Measurements from ENCODE around the gene MRC2. TPM values are rescaled to one million over a fixed set of nuclear protein-coding genes. Genes with fewer than 3 reads are reported as not detected.

Gene MRC2
- total and polyA plus RNA-seq, 2 of the 13 experiments (the other 11 are each of a cell fraction or from before 2014, with no cell fraction given) = not detected

GRCh38 chr17:62616993-62617893 lies 10.2 kb upstream of the MRC2 start (continued):
- TF ChIP-seq ARID4A (CRISPR knock-in tag; IDR thresholded peaks at IDR 0.05; ENCODE audit: borderline replicate concordance) = peak; percentile 76; the same call in 1 of the 2 replicates
- 0 out of 2 replicates have a peak, but pooled peaks have one; percentile 61 for TF ChIP-seq ZNF256 (CRISPR knock-in tag; conservative IDR thresholded peaks at IDR 0.05)
- peak; percentile 87 for TF ChIP-seq TBX2 (CRISPR knock-in tag; IDR thresholded peaks at IDR 0.05; ENCODE audit: borderline replicate concordance)
- peak; percentile 79 for TF ChIP-seq PHF21A (CRISPR knock-in tag; IDR thresholded peaks at IDR 0.05)
- TF ChIP-seq ZNF3 (CRISPR knock-in tag; IDR thresholded peaks at IDR 0.05) = 0 out of 2 replicates have a peak, but pooled peaks have one; percentile 66
- TF ChIP-seq ZNF33B (CRISPR knock-in tag; IDR thresholded peaks at IDR 0.05) = 0 out of 2 replicates have a peak, but pooled peaks have one; percentile 35
- TF ChIP-seq ZNF800 (CRISPR knock-in tag; IDR thresholded peaks at IDR 0.05) = peak; percentile 51; the same call in 1 of the 2 replicates
- no peak for TF ChIP-seq ZNF34 (CRISPR knock-in tag; IDR thresholded peaks at IDR 0.05; ENCODE audit: borderline replicate concordance)
- TF ChIP-seq MTA3 (CRISPR knock-in tag; IDR thresholded peaks at IDR 0.05) = no peak
- TF ChIP-seq ZNF563 (CRISPR knock-in tag; IDR thresholded peaks at IDR 0.05) = peak; percentile 23; the same call in 1 of the 2 replicates
- TF ChIP-seq KLF12 (CRISPR knock-in tag; IDR thresholded peaks at IDR 0.05; ENCODE audit: borderline replicate concordance) = no peak
- peak; percentile 22; the same call in 1 of the 2 replicates for TF ChIP-seq CREM (IDR thresholded peaks at IDR 0.05)
- TF ChIP-seq CREM (CRISPR knock-in tag; IDR thresholded peaks at IDR 0.05) = no peak
- no peak for TF ChIP-seq SOX6 (IDR thresholded peaks at IDR 0.05)
- peak; percentile 87 for TF ChIP-seq SOX6 (CRISPR knock-in tag; IDR thresholded peaks at IDR 0.05)
- peak; percentile 64; the same call in 1 of the 2 replicates for TF ChIP-seq FOXJ3 (CRISPR knock-in tag; IDR thresholded peaks at IDR 0.05; ENCODE audit: borderline replicate concordance)
- TF ChIP-seq FOSL2 (CRISPR knock-in tag; IDR thresholded peaks at IDR 0.05) = 0 out of 2 replicates have a peak, but pooled peaks have one; percentile 41
- peak; percentile 63; the same call in 1 of the 2 replicates for TF ChIP-seq ZNF556 (CRISPR knock-in tag; IDR thresholded peaks at IDR 0.05; ENCODE audit: borderline replicate concordance)
- TF ChIP-seq FOSL1 (CRISPR knock-in tag; IDR thresholded peaks at IDR 0.05; ENCODE audit: borderline replicate concordance) = no peak
- TF ChIP-seq ZNF335 (CRISPR knock-in tag; IDR thresholded peaks at IDR 0.05) = no peak
- TF ChIP-seq NAIF1 (CRISPR knock-in tag; IDR thresholded peaks at IDR 0.05; ENCODE audit: borderline replicate concordance) = no peak
- TF ChIP-seq ZNF510 (CRISPR knock-in tag; IDR thresholded peaks at IDR 0.05; ENCODE audit: low read depth) = no peak
- peak; percentile 30; the same call in 1 of the 2 replicates for TF ChIP-seq SMAD3 (CRISPR knock-in tag; IDR thresholded peaks at IDR 0.05)
- no peak for TF ChIP-seq SMAD1 (CRISPR knock-in tag; IDR thresholded peaks at IDR 0.05; ENCODE audit: borderline replicate concordance, low read depth)
- TF ChIP-seq HNF4A (CRISPR knock-in tag; IDR thresholded peaks at IDR 0.05) = peak; percentile 64

Measured in HepG2 (cell line).